A549 (cell line): ENCODE results near the gene FOSL2. TPM values are rescaled to one million over a fixed set of nuclear protein-coding genes. Genes with fewer than 3 reads are reported as not detected.
A peak's percentile ranks its signal among the peaks of the same experiment; 100 is the strongest.

Experiments used
- ATAC-seq, 2 experiments: fragments of 200-7000 bp in 1 of 2; fragments of >200 bp in 1 of 2; cut with Nextera tagmentation in 1 of 2; cut with Tn5 transposase in 1 of 2; 3 replicates each; pipeline versions ENCODE4 v1.8.0 to v1.9.1; 2018 to 2020; ENCODE audit warnings: mild to moderate bottlenecking in 1 of 2, moderate library complexity in 1 of 2
- CTCF ChIA-PET: fragments of 300-600 bp; sonication (Branson Sonifier 250); formaldehyde crosslinking; extraction: SDS; loops from one replicate; lab custom pipeline; 2021; ENCODE audit warnings: antibody characterized with exemption, inconsistent platforms; lab: Yijun Ruan, JAX
- POLR2A ChIA-PET: fragments of 350-600 bp; formaldehyde crosslinking; extraction: SDS; loops from one replicate; lab custom pipeline; 2021; ENCODE audit warnings: antibody characterized with exemption, inconsistent platforms; lab: Yijun Ruan, JAX
- DNase-seq, 2 experiments: peaks; one replicate each; pipeline versions ENCODE4 v3.0.0 to v3.0.0-alpha.2; 2011 to 2016; ENCODE audit warnings: low read depth in 1 of 2, low spot score in 1 of 2
- FAIRE-seq: peaks from 2 replicates; lab custom pipeline; 2011; peaks lifted over from hg19 to GRCh38; lab: Jason Lieb, UNC
- H3K27ac ChIP-seq, 2 experiments: fragments of >200 bp; sonication (Bioruptor Twin); formaldehyde crosslinking; 3 replicates each; pipeline ENCODE4 v1.5.1; 2016 to 2017
- H3K4me1 ChIP-seq: fragments of >200 bp; sonication (Bioruptor Twin); formaldehyde crosslinking; 3 replicates; pipeline ENCODE4 v1.6.1; 2016
- H3K4me2 ChIP-seq: fragments of >200 bp; sonication (Bioruptor Twin); formaldehyde crosslinking; 3 replicates; pipeline ENCODE4 v1.6.1; 2016
- H3K4me3 ChIP-seq: fragments of >200 bp; sonication (Bioruptor Twin); formaldehyde crosslinking; 3 replicates; pipeline ENCODE4 v1.5.1; 2016
- H3K9me3 ChIP-seq: fragments of >200 bp; sonication (Bioruptor Twin); formaldehyde crosslinking; 3 replicates; pipeline ENCODE4 v1.6.1; 2016
- CBX8 ChIP-seq: fragments of 200-600 bp; sonication (generic); IDR thresholded peaks from 2 replicates; pipeline ENCODE4 v1.6.1; 2016
- CHD4 ChIP-seq: fragments of 200-600 bp; sonication (generic); IDR thresholded peaks from 2 replicates; pipeline ENCODE4 v1.6.1; 2016; ENCODE audit warnings: antibody characterized with exemption, mild to moderate bottlenecking, borderline replicate concordance
- E2F6 ChIP-seq: IDR thresholded peaks from 2 replicates; pipeline ENCODE4 v1.6.1; 2012; ENCODE audit warnings: low read depth, borderline replicate concordance
- EHMT2 ChIP-seq: fragments of 200-600 bp; sonication (generic); IDR thresholded peaks from 2 replicates; pipeline ENCODE4 v1.6.1; 2016; ENCODE audit warnings: antibody characterized with exemption, low read depth, mild to moderate bottlenecking, moderate library complexity
- ELK1 ChIP-seq: fragments of 150-350 bp; IDR thresholded peaks from 2 replicates; pipeline ENCODE4 v1.6.1; 2014; ENCODE audit warnings: low read depth, mild to moderate bottlenecking, low read length
- EP300 ChIP-seq, 2 experiments: fragments of >200 bp; sonication (Bioruptor Twin); formaldehyde crosslinking; IDR thresholded peaks; 2 replicates in 1 of 2; 3 replicates in 1 of 2; pipeline ENCODE4 v1.6.1; 2016 to 2017
- FOSB ChIP-seq: fragments of 250-450 bp; sonication (Bioruptor Pico); IDR thresholded peaks from 2 replicates; pipeline ENCODE4 v1.5.0; 2020; ENCODE audit warnings: mild to moderate bottlenecking, moderate library complexity
- FOSL2 ChIP-seq, 2 experiments: fragments of 450-650 bp in 1 of 2; fragments of >200 bp in 1 of 2; sonication (Bioruptor Twin) in 1 of 2; formaldehyde crosslinking; IDR thresholded peaks; 2 replicates each; pipeline versions ENCODE4 v1.5.0 to v1.6.1; 2016 to 2020; ENCODE audit warnings: mild to moderate bottlenecking in 1 of 2, moderate library complexity in 1 of 2
- FOXS1 ChIP-seq: fragments of 250-450 bp; sonication (Bioruptor Pico); IDR thresholded peaks from 2 replicates; pipeline ENCODE4 v1.5.0; 2020; ENCODE audit warnings: mild to moderate bottlenecking, moderate library complexity
- HES2 ChIP-seq: fragments of >200 bp; sonication (Bioruptor Twin); formaldehyde crosslinking; IDR thresholded peaks from 2 replicates; pipeline ENCODE4 v1.6.1; 2016
- HOXA7 ChIP-seq: fragments of 250-450 bp; sonication (Bioruptor Pico); IDR thresholded peaks from 2 replicates; pipeline ENCODE4 v1.5.0; 2020; ENCODE audit warnings: mild to moderate bottlenecking, moderate library complexity
- HOXB5 ChIP-seq: fragments of 250-450 bp; sonication (Bioruptor Pico); IDR thresholded peaks from 2 replicates; pipeline ENCODE4 v1.5.0; 2020; ENCODE audit warnings: mild to moderate bottlenecking, moderate library complexity
- JUN ChIP-seq, 2 experiments: fragments of >200 bp; sonication (Bioruptor Twin); formaldehyde crosslinking; IDR thresholded peaks; 2 replicates in 1 of 2; 3 replicates in 1 of 2; pipeline ENCODE4 v1.6.1; 2016 to 2017
- KDM1A ChIP-seq: fragments of 200-600 bp; sonication (generic); IDR thresholded peaks from 2 replicates; pipeline ENCODE4 v1.6.1; 2016; ENCODE audit warnings: low read depth, mild to moderate bottlenecking
- KDM5A ChIP-seq: fragments of 200-600 bp; sonication (generic); IDR thresholded peaks from 2 replicates; pipeline ENCODE4 v1.6.1; 2016; ENCODE audit warnings: antibody characterized with exemption, mild to moderate bottlenecking
- NFE2L2 ChIP-seq: fragments of 150-350 bp; conservative IDR thresholded peaks from 2 replicates; pipeline ENCODE4 v1.6.1; 2014; ENCODE audit warnings: low read length
- PBX3 ChIP-seq: IDR thresholded peaks from 2 replicates; pipeline ENCODE4 v1.6.1; 2012
- POLR2AphosphoS2 ChIP-seq: conservative IDR thresholded peaks from 2 replicates; pipeline ENCODE4 v1.6.1; 2012; ENCODE audit warnings: low read length, improper control_type of control experiment, inconsistent platforms
- SMC3 ChIP-seq: fragments of >200 bp; sonication (Bioruptor Twin); formaldehyde crosslinking; IDR thresholded peaks from 3 replicates; pipeline ENCODE4 v1.6.1; 2018; ENCODE audit warnings: inconsistent platforms
- TP53 ChIP-seq: fragments of 250-450 bp; sonication (Bioruptor Pico); IDR thresholded peaks from 2 replicates; pipeline ENCODE4 v1.5.0; 2021; ENCODE audit warnings: mild to moderate bottlenecking, moderate library complexity
- USF2 ChIP-seq: fragments of 450-650 bp; IDR thresholded peaks from 2 replicates; pipeline ENCODE4 v1.6.1; 2014; ENCODE audit warnings: antibody characterized with exemption
- ZC3H11A ChIP-seq: fragments of 450-650 bp; IDR thresholded peaks from 2 replicates; pipeline ENCODE4 v1.6.1; 2014; ENCODE audit warnings: antibody characterized with exemption, mild to moderate bottlenecking
- ZNF302 ChIP-seq: fragments of 250-450 bp; sonication (Bioruptor Pico); IDR thresholded peaks from 2 replicates; pipeline ENCODE4 v1.9.0; 2021; ENCODE audit warnings: inconsistent platforms, mild to moderate bottlenecking, moderate library complexity
- WGBS: methylation state at CpG from one replicate; pipeline ENCODE4 v1.1.6; 2017; ENCODE audit errors: missing lambda C conversion rate; 5-methylcytosine and 5-hydroxymethylcytosine counted together
- polyA plus RNA-seq, 4 experiments: library from polyadenylated mRNA; depleted of rRNA in 3 of 4; stranded (reverse); fragments of >200 nt; fragmentation: RNase III in 1 of 4; extraction: RNeasy Plus Mini Kit Qiagen cat#74134 plus additional on column Dnase treatment in 1 of 4; gene quantifications; 2 replicates in 3 of 4; 3 replicates in 1 of 4; pipeline ENCODE4 v1.2.3, GENCODE V29; 2011 to 2017

FOSL2 gene
- polyA plus RNA-seq, 2 of the 4 experiments (the other 2 are of a cell fraction): 45.7 to 73.4 TPM

- no peak for TF ChIP-seq FOSB (CRISPR knock-in tag)
- no peak for TF ChIP-seq EP300 (IDR thresholded peaks at IDR 0.05)
- no peak for TF ChIP-seq E2F6
These were observed 18.6 kb downstream of the FOSL2 start (continued) for GRCh38 chr2:28411166-28411755.

GRCh38 chr2:28411956-28412609 is 19.4 kb downstream of the FOSL2 start:
- H3K9me3 ChIP-seq: no peaks in the 10 kb centered on the region
- POLR2A ChIA-PET: no interaction called here
- no peak for FAIRE-seq
- 0 out of 2 replicates have a peak, but pooled peaks have one; percentile 63 for TF ChIP-seq POLR2AphosphoS2
- no peak for TF ChIP-seq NFE2L2
- 0 out of 5 replicates have a peak, but pooled peaks of 1 of the 2 experiments have one; percentile 11 for TF ChIP-seq JUN (IDR thresholded peaks at IDR 0.05)
- no peak for TF ChIP-seq CHD4
- no peak for TF ChIP-seq CBX8
- TF ChIP-seq ELK1: no peak
- no peak for TF ChIP-seq ZNF302
- no peak for TF ChIP-seq HOXA7 (CRISPR knock-in tag)
- TF ChIP-seq, all 56 proteins: peak for 2
- DNase-seq (no peak), ATAC-seq (no peak)
- WGBS: 94% methylated on average over 25 of the region's 27 CpGs
- no peak overlapping the region for H3K4me3 ChIP-seq
- H3K4me2 ChIP-seq: no peak overlapping the region
- peaks cover 57% of the 10 kb centered on the region for H3K4me1 ChIP-seq
- CTCF ChIA-PET: interaction anchor here (0.6 to 4.1 kb wide), 12 partner anchors 10 to 729 kb away, joined by 3 to 16 read pairs (median 4); no protein-coding TSS in a partner anchor
- H3K27ac ChIP-seq: no peak overlapping the region

- no peak overlapping the region for H3K4me2 ChIP-seq
- DNase-seq (no peak), ATAC-seq (peak in 1 of 2 experiments; percentile 1; a peak in 1 of 6 replicates), FAIRE-seq (no peak)
- peak overlapping the region in 1 of 2 experiments; percentile 38; a peak in 2 of 6 replicates for H3K27ac ChIP-seq
- TF ChIP-seq ZNF302 (no peak), FOSL2 (IDR thresholded peaks at IDR 0.05) (no peak), FOSL2 (CRISPR knock-in tag; IDR thresholded peaks at IDR 0.05) (no peak), KDM5A (no peak), SMC3 (no peak), USF2 (no peak), HOXB5 (CRISPR knock-in tag) (no peak), HES2 (no peak), POLR2AphosphoS2 (no peak; the same call in 1 of the 2 replicates), FOXS1 (CRISPR knock-in tag) (no peak), TP53 (CRISPR knock-in tag) (no peak), ZC3H11A (no peak), CHD4 (no peak), KDM1A (no peak), PBX3 (no peak), EHMT2 (no peak)
- POLR2A ChIA-PET: no interaction called here
- CTCF ChIA-PET: interaction anchor here (0.6 to 4.1 kb wide), 10 partner anchors 11 to 729 kb away, joined by 3 to 16 read pairs (median 4); no protein-coding TSS in a partner anchor
- H3K4me3 ChIP-seq: no peak overlapping the region
- WGBS: 86% methylated on average over 6 of the region's 6 CpGs
- H3K4me1 ChIP-seq: peaks cover 51% of the 10 kb centered on the region
- no peaks in the 10 kb centered on the region for H3K9me3 ChIP-seq
These were observed 20.0 kb downstream of the FOSL2 start for GRCh38 chr2:28412625-28413151.
